Tibial nerve (tissue), 4 donors: ENCODE results near the gene OR4D1.

Experiments
- CTCF ChIP-seq, 5 experiments: fragments of 200-600 bp in 3 of 5; fragments of 450-650 bp in 2 of 5; sonication (generic) in 3 of 5; IDR thresholded peaks; one replicate each; pipeline ENCODE4 v1.5.1; 2016 to 2019; ENCODE audit warnings: antibody characterized with exemption in 5 of 5, mild to moderate bottlenecking in 3 of 5, moderate library complexity in 2 of 5
- EP300 ChIP-seq, 2 donors: sonication (generic); formaldehyde crosslinking; IDR thresholded peaks; one replicate each; pipeline ENCODE4 v1.6.1; 2017; ENCODE audit warnings: antibody characterized with exemption in 2 of 2, mild to moderate bottlenecking in 1 of 2
- POLR2A ChIP-seq, 2 donors: fragments of 450-650 bp; IDR thresholded peaks; one replicate each; pipeline ENCODE4 v1.6.1; 2017; ENCODE audit warnings: antibody characterized with exemption in 2 of 2, mild to moderate bottlenecking in 2 of 2, moderate library complexity in 2 of 2

- TF ChIP-seq CTCF (IDR thresholded peaks at IDR 0.05) (peak; percentile 88 to 93 (median 89)), EP300 (IDR thresholded peaks at IDR 0.05) (no peak), POLR2A (IDR thresholded peaks at IDR 0.05) (no peak)
These were observed 35.1 kb upstream of the OR4D1 start for GRCh38 chr17:58112970-58113631.
